RCC 7860 (cell line): ENCODE data around the gene SLC25A15.
"Not testable (repeated sequence)": the region's sequence is repeated elsewhere in the genome, so short reads cannot be mapped to it uniquely, and the experiment has no call there.

Source experiments
- DNase-seq: peaks from one replicate; pipeline ENCODE4 v3.0.0-alpha.2; 2015; ENCODE audit warnings: low spot score
- FAIRE-seq: peaks from 2 replicates; lab custom pipeline; 2012; peaks lifted over from hg19 to GRCh38; lab: Jason Lieb, UNC

Gene SLC25A15

DNA sequence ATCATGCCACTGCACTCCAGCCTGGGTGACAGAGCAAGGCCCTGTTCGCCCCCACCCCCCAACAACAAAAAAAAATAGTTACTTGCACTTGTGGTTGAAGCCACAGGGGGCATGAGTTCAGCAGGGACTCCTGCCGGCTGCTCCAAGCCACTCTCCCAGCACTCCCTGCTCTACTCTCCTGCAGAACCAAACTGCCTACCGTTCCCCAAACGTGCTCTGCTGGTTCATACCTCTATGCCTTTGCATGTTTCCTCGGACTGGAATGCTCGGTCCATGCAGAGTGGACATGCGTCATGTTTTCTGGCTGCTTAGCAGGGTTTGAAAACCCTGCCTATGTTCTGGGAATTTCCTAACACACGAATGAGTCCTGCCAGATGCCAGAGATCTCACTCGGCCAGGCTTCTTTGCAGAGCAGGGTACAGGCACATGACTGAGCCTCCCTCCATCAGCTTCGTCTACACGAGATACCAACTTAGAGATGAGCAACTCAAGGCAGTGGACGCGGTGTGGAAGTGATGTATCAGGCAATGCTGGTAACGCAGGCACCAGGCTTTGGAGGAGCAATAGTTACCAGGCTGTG, 8.5 kb upstream of the SLC25A15 start:
- DNase-seq, result no peak
- FAIRE-seq, result no peak

- DNase-seq (no peak), FAIRE-seq (no peak)
Observed at GRCh38 chr13:40781717-40782116, 7.7 kb upstream of the SLC25A15 start.

DNA sequence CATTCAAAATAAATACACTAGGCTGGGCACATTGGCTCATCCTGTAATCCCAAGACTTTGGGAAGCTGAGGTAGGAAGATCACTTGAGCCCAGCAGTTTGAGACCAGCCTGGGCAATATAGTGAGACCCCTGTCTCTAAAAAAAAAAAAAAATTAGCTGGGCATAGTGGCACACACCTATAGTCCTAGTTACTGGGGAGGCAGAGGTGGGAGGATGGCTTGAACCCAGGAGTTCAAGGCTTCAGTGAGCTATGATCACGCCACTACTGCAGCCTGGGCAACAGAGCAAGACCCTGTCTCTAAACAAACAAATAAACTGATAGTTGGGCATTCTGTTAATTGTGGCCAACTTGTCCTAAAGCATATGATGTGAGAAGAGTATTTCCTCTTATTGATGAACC, 6.4 kb upstream of the SLC25A15 start:
- not testable (repeated sequence) for FAIRE-seq, DNase-seq

GRCh38 chr13:40784540-40784939, 4.9 kb upstream of the SLC25A15 start:
- DNase-seq, result no peak
- no peak for FAIRE-seq

- no peak for DNase-seq
- FAIRE-seq, result no peak
Observed at GRCh38 chr13:40786568-40786996, 2.8 kb upstream of the SLC25A15 start.

DNA sequence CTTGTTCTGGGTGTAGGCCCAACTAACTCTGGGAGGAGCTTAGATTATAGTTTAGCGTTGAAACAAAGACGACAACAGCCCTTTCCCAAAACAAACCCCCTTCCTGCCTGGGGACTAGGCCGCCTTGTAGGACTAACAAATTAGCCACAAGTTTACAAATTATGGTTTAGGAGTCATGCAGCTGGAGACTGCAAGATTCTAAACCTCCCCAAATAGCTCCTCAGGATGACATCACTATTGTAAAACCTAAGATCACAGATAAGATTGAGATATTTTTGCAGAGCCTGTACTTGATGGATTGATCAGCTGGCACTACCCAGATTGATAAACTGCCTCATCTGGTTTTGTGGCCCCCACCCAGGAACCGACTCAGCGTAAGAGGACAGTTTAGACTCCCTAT, 2.3 kb upstream of the SLC25A15 start:
- FAIRE-seq, result no peak
- DNase-seq, result no peak

GRCh38 chr13:40788540-40789274, 704 bp upstream of the SLC25A15 start:
- not testable (repeated sequence) for DNase-seq, FAIRE-seq

- no peak for FAIRE-seq
Observed at GRCh38 chr13:40790154-40790616, 774 bp downstream of the SLC25A15 start.

GRCh38 chr13:40792284-40793051, 3.1 kb downstream of the SLC25A15 start:
- DNase-seq (no peak), FAIRE-seq (no peak)

More at GRCh38 chr13:40790154-40790616, 774 bp downstream of the SLC25A15 start:
- DNase-seq, result no peak

- DNase-seq (no peak), FAIRE-seq (no peak)
Observed at GRCh38 chr13:40793339-40793738, 3.9 kb downstream of the SLC25A15 start.

DNA sequence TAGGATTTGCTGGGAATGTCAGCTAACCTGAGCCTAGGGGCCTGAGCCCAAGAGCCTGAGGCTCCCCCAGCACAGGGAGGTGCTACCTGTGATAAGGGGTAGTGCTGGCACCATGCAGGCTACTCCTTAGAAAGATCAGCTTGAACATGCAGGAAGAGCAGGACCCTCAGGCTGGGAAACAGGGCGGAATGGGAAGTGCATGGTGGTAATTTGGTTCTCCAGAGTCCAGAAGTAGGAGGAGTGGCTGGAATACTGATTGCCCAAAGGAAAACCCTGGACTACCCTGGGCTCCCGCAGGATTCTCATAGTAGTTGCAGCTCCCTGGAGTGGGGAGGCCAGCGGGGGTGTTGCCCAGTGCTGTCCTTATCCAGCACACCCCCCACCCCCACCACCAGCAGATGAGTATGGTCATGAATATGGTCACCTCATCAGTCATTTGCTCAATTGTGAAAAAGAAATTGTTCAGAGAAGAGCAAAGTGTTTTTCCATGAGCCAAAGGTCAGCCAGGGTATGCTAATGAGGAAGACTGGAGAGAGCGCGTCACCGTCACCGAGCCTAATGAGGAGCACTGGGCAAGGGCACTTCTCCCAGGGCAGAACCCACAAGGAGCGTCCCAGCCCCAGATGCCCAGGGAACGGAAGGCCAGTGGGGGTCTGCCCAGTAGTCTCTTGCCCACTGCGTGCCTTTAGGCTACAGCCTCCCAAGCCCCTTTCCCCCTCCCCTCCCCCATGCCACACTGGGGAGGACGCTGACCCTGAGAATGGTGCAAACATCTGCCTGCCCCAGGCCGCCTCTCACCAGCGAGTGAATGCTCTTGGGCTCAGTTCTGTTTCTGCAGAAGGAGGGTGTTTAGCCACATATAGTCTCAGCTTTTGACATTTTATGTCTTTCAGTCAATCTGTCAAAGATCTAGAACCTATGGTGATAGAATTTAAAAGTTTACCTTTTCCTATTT, 5.3 kb downstream of the SLC25A15 start:
- no peak for DNase-seq
- no peak for FAIRE-seq

DNA sequence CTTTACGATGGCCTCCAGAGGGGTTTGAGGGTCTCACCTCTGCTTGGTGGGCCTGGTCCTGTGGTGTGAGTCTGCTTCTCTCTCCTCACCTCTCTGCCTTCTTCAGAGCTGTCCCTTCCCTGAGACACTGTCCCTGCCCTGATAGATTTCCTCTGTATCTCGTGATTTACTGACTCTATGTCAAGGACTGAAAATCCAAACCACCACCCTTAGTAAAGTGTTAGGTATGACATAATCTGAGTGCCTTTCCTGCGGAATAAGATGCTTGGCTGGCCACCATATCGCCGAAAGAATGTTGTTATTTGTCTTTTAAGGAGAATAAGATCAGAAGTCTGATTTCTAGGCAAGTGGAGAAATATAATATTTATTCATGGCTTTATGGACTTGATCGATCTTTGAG, 7.2 kb downstream of the SLC25A15 start:
- FAIRE-seq (no peak), DNase-seq (no peak)

GRCh38 chr13:40798380-40798779, 9.0 kb downstream of the SLC25A15 start:
- FAIRE-seq (no peak), DNase-seq (no peak)

DNA sequence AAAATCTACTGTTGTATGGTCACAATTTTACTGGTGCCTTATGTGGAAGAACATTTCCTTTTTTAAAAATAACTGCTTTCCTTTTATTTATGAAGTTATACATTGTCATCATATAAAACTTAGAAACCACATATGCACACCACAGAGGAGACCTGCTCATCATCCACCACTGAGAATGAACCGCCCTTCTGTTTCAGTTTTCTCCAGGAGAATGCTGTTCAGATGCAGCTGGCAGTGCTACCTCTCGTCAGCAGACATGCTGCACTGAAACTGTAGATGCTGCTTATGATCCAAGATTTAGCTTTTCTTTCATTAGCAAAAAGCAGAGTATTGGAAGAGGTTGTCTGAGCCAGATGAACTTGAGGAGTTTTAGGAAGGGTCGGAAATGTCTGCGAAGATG, 10.1 kb downstream of the SLC25A15 start:
- no peak for FAIRE-seq
- DNase-seq, result no peak

GRCh38 chr13:40800559-40800958, 11.1 kb downstream of the SLC25A15 start:
- no peak for DNase-seq
- FAIRE-seq, result no peak

DNA sequence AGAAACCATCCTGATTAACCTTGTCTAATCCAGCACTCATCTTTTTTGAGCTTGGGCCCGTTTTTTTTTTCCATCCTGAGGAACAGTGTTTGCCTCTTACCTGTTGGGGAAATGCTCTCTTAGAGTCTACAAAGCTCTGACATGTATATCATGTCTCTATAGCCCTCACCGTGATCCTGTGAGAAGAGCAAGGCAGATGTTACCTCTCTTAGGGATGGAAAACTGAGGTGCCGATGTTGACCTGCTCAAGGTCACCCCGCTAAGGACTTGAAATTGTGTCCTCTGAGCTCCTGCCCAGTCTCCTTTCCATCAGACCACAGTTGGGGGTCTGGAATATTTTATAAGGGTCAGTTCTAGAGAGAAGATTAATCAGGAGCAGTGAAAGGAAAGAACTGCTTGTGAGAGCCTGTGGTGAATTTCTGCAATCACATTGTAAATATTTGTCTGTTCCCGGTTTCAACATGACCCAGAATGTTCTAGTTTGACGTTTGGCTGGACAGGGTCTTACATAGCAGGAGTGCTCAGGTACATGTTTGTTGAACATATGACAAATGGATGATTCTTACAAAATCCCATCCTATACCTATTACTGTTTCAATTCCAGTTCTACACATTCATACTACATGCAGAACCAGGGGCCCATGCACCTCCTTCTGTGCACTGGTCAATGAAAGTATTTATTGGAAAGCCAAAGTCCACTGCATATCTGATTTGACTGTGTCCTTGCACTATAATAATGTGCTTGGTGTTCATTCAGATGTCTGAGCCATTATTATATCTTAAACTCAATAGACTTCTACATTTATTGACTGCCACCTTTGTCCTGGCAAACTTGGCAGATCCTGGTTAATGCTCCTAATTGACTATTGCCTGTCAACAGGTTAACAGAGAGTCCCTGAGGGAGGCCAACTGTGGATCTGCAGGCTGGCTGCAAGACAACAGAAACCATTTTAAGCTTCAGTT, 12.1 kb downstream of the SLC25A15 start:
- FAIRE-seq, result no peak
- DNase-seq, result no peak

- FAIRE-seq, result no peak
Observed at GRCh38 chr13:40803316-40803715, 13.9 kb downstream of the SLC25A15 start.

GRCh38 chr13:40806241-40806640, 16.8 kb downstream of the SLC25A15 start:
- FAIRE-seq, result no peak

More at GRCh38 chr13:40803316-40803715, 13.9 kb downstream of the SLC25A15 start:
- DNase-seq, result no peak

GRCh38 chr13:40809471-40809870, 20.1 kb downstream of the SLC25A15 start:
- no peak for FAIRE-seq

More at GRCh38 chr13:40806241-40806640, 16.8 kb downstream of the SLC25A15 start:
- DNase-seq, result no peak

More at GRCh38 chr13:40809471-40809870, 20.1 kb downstream of the SLC25A15 start:
- no peak for DNase-seq
